HepG2 (cell line): ENCODE measurements around the gene AHCY. TPM values are rescaled to one million over a fixed set of nuclear protein-coding genes. Genes with fewer than 3 reads are reported as not detected.

Source experiments
- FOXO1 ChIP-seq: sonication (generic); formaldehyde crosslinking; IDR thresholded peaks from 2 replicates; pipeline ENCODE4 v1.4.0; 2020; ENCODE audit warnings: missing genetic modification reagents
- JUN ChIP-seq: sonication (generic); formaldehyde crosslinking; IDR thresholded peaks from 2 replicates; pipeline ENCODE4 v1.4.0; 2020; ENCODE audit warnings: mild to moderate bottlenecking, missing genetic modification reagents
- ZFP41 ChIP-seq: sonication (generic); formaldehyde crosslinking; IDR thresholded peaks from 2 replicates; pipeline ENCODE4 v1.4.0; 2020; ENCODE audit warnings: mild to moderate bottlenecking, missing genetic modification reagents, borderline replicate concordance
- ZNF296 ChIP-seq: sonication (generic); formaldehyde crosslinking; conservative IDR thresholded peaks from 2 replicates; pipeline ENCODE4 v1.5.0; 2020; ENCODE audit warnings: mild to moderate bottlenecking, missing genetic modification reagents
- polyA plus RNA-seq, 8 experiments: library from polyadenylated mRNA; depleted of rRNA in 3 of 8; stranded (reverse) in 7 of 8; unstranded in 1 of 8; fragments of >200 nt; fragmentation: Illumina TruSeq in 4 of 8; extraction: Trizol in 4 of 8; gene quantifications; 2 replicates each; pipeline versions ENCODE4 v1.2.1 to v1.2.3, GENCODE V29; 2011 to 2016; ENCODE audit warnings: low read depth in 4 of 8, missing spikeins in 1 of 8, mixed read lengths in 1 of 8; ENCODE audit not compliant: insufficient read depth in 1 of 8
- total RNA-seq, 5 experiments: library from RNA; depleted of rRNA; stranded (reverse); fragments of >200 nt; fragmentation: Illumina TruSeq; extraction: Trizol; gene quantifications; 2 replicates each; pipeline ENCODE4 v1.2.3, GENCODE V29; 2016; ENCODE audit warnings: low read depth in 1 of 5
- TF ChIP-seq, protein P1 (sequence below): sonication (generic); formaldehyde crosslinking; IDR thresholded peaks from 2 replicates; pipeline ENCODE4 v1.4.0; 2020; ENCODE audit warnings: missing genetic modification reagents
- TF ChIP-seq, protein P2 (sequence below), 2 experiments: fragments of 450-650 bp in 1 of 2; sonication (generic) in 1 of 2; formaldehyde crosslinking in 1 of 2; IDR thresholded peaks; 2 replicates each; pipeline versions ENCODE4 v1.6.1 to v1.8.0; 2016 to 2022; ENCODE audit warnings: antibody characterized with exemption in 1 of 2, mild to moderate bottlenecking in 1 of 2, missing genetic modification reagents in 1 of 2
- TF ChIP-seq, protein P3 (sequence below): sonication (generic); formaldehyde crosslinking; IDR thresholded peaks from 2 replicates; pipeline ENCODE4 v1.5.0; 2020; ENCODE audit warnings: missing genetic modification reagents, mild to moderate bottlenecking, borderline replicate concordance

Gene AHCY
- total and polyA plus RNA-seq, 2 of the 13 experiments (the other 11 are each of a cell fraction or from before 2014, with no cell fraction given): 407 to 419 TPM

DNA sequence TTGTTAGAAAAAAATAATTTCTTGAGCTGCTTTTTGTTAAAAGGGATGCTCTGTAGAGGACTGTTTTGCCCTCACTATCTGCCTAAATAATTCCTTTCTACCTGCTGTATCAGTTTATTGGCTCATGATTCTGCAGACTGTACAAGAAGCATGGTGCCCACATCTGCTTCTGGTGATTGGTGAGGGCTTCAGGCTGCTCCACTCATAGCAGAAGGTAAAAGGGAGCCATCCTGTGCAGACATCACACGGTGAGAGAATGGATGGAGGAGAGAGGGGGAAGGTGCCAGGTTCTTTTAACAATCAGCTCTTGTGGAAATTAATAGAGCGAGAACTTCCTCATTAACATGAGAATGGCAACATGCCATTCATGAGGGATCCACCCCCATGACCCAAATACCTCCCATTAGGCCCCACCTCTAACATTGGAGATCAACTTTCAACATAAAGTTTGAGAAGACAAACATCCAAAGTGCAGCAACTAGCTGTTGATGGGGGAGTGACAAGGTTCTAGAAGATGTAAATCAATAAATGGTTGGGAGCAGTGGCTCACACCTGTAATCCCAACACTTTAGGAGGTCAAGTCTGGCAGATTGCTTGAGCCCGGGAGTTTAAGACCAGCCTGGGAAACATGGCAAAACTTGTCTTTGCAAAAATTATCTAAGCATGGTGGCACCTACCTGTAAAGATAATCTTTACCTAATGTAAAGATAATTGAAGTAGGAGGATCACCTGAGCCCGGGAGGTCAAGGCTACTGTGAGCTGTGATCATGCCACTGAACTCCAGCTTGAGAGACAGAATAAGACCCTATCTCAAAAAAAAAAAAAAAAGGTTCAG lies 15.7 kb upstream of the AHCY start (continued):
- TF ChIP-seq, protein P1, sequence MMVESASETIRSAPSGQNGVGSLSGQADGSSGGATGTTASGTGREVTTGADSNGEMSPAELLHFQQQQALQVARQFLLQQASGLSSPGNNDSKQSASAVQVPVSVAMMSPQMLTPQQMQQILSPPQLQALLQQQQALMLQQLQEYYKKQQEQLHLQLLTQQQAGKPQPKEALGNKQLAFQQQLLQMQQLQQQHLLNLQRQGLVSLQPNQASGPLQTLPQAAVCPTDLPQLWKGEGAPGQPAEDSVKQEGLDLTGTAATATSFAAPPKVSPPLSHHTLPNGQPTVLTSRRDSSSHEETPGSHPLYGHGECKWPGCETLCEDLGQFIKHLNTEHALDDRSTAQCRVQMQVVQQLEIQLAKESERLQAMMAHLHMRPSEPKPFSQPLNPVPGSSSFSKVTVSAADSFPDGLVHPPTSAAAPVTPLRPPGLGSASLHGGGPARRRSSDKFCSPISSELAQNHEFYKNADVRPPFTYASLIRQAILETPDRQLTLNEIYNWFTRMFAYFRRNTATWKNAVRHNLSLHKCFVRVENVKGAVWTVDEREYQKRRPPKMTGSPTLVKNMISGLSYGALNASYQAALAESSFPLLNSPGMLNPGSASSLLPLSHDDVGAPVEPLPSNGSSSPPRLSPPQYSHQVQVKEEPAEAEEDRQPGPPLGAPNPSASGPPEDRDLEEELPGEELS (CRISPR knock-in tag): peak; percentile 47; the same call in 1 of the 2 replicates
- TF ChIP-seq ZFP41 (CRISPR knock-in tag): no peak
- no peak for TF ChIP-seq ZNF296 (CRISPR knock-in tag)
- peak; percentile 17; the same call in 1 of the 2 replicates for TF ChIP-seq FOXO1
- no peak for TF ChIP-seq JUN
- TF ChIP-seq, protein P2, sequence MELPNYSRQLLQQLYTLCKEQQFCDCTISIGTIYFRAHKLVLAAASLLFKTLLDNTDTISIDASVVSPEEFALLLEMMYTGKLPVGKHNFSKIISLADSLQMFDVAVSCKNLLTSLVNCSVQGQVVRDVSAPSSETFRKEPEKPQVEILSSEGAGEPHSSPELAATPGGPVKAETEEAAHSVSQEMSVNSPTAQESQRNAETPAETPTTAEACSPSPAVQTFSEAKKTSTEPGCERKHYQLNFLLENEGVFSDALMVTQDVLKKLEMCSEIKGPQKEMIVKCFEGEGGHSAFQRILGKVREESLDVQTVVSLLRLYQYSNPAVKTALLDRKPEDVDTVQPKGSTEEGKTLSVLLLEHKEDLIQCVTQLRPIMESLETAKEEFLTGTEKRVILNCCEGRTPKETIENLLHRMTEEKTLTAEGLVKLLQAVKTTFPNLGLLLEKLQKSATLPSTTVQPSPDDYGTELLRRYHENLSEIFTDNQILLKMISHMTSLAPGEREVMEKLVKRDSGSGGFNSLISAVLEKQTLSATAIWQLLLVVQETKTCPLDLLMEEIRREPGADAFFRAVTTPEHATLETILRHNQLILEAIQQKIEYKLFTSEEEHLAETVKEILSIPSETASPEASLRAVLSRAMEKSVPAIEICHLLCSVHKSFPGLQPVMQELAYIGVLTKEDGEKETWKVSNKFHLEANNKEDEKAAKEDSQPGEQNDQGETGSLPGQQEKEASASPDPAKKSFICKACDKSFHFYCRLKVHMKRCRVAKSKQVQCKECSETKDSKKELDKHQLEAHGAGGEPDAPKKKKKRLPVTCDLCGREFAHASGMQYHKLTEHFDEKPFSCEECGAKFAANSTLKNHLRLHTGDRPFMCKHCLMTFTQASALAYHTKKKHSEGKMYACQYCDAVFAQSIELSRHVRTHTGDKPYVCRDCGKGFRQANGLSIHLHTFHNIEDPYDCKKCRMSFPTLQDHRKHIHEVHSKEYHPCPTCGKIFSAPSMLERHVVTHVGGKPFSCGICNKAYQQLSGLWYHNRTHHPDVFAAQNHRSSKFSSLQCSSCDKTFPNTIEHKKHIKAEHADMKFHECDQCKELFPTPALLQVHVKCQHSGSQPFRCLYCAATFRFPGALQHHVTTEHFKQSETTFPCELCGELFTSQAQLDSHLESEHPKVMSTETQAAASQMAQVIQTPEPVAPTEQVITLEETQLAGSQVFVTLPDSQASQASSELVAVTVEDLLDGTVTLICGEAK (IDR thresholded peaks at IDR 0.05): no peak
- TF ChIP-seq, protein P2 (CRISPR knock-in tag; IDR thresholded peaks at IDR 0.05): peak; percentile 80
- TF ChIP-seq, protein P3, sequence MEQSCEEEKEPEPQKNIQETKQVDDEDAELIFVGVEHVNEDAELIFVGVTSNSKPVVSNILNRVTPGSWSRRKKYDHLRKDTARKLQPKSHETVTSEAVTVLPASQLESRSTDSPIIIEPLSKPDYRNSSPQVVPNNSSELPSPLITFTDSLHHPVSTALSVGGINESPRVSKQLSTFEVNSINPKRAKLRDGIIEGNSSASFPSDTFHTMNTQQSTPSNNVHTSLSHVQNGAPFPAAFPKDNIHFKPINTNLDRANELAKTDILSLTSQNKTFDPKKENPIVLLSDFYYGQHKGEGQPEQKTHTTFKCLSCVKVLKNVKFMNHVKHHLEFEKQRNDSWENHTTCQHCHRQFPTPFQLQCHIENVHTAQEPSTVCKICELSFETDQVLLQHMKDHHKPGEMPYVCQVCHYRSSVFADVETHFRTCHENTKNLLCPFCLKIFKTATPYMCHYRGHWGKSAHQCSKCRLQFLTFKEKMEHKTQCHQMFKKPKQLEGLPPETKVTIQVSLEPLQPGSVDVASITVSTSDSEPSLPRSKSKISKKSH (CRISPR knock-in tag): no peak
